GM23248 (cell line): ENCODE measurements around the gene MED25. TPM values are rescaled to one million over a fixed set of nuclear protein-coding genes. Genes with fewer than 3 reads are reported as not detected.

ENCODE experiments used
- DNase-seq: peaks from one replicate; pipeline ENCODE4 v3.0.0-alpha.2; 2015
- H2AFZ ChIP-seq: fragments of 200-600 bp; sonication (generic); 2 replicates; pipeline ENCODE4 v1.6.1; 2016; ENCODE audit warnings: antibody characterized with exemption
- H3F3A ChIP-seq: fragments of 200-600 bp; sonication (generic); 2 replicates; pipeline ENCODE4 v1.6.1; 2016; ENCODE audit warnings: mild to moderate bottlenecking, antibody characterized with exemption, mixed run types; ENCODE audit not compliant: insufficient read depth
- H3K27ac ChIP-seq: fragments of 200-600 bp; sonication (generic); 2 replicates; pipeline ENCODE4 v1.5.1; 2016; ENCODE audit warnings: mild to moderate bottlenecking
- H3K27me3 ChIP-seq: fragments of 200-600 bp; sonication (generic); replicated peaks from 2 replicates; pipeline ENCODE4 v1.6.1; 2016; ENCODE audit warnings: mild to moderate bottlenecking; ENCODE audit not compliant: insufficient read depth
- H3K36me3 ChIP-seq: fragments of 200-600 bp; sonication (generic); 2 replicates; pipeline ENCODE4 v1.6.1; 2016; ENCODE audit warnings: low read depth, mild to moderate bottlenecking
- H3K4me1 ChIP-seq: fragments of 200-600 bp; sonication (generic); 2 replicates; pipeline ENCODE4 v1.6.1; 2016; ENCODE audit warnings: mild to moderate bottlenecking; ENCODE audit not compliant: insufficient read depth
- H3K4me2 ChIP-seq: fragments of 200-600 bp; sonication (generic); one replicate; pipeline ENCODE4 v1.6.1; 2016; ENCODE audit warnings: mild to moderate bottlenecking; ENCODE audit not compliant: unreplicated experiment
- H3K4me3 ChIP-seq: fragments of 200-600 bp; sonication (generic); 2 replicates; pipeline ENCODE4 v1.5.1; 2016; ENCODE audit warnings: mild to moderate bottlenecking
- H3K79me2 ChIP-seq: fragments of 200-600 bp; sonication (generic); 2 replicates; pipeline ENCODE4 v1.6.1; 2016; ENCODE audit warnings: mild to moderate bottlenecking; ENCODE audit not compliant: insufficient read depth
- H3K9ac ChIP-seq: fragments of 200-600 bp; sonication (generic); 2 replicates; pipeline ENCODE4 v1.6.1; 2016; ENCODE audit warnings: mild to moderate bottlenecking
- H3K9me2 ChIP-seq: fragments of 200-600 bp; sonication (generic); 2 replicates; pipeline ENCODE4 v1.6.1; 2016; ENCODE audit warnings: mixed run types, mild to moderate bottlenecking, moderate library complexity; ENCODE audit not compliant: insufficient read depth
- H3K9me3 ChIP-seq: fragments of 200-600 bp; sonication (generic); one replicate; pipeline ENCODE4 v1.6.1; 2017; ENCODE audit warnings: low read depth
- H4K20me1 ChIP-seq: fragments of 200-600 bp; sonication (generic); 2 replicates; pipeline ENCODE4 v1.6.0; 2016; ENCODE audit not compliant: insufficient read depth
- EZH2 ChIP-seq: fragments of 200-600 bp; sonication (generic); IDR thresholded peaks from 2 replicates; pipeline ENCODE4 v1.6.1; 2018; ENCODE audit warnings: antibody characterized with exemption, mild to moderate bottlenecking; ENCODE audit not compliant: insufficient read depth, poor library complexity, severe bottlenecking
- EZH2phosphoT487 ChIP-seq: fragments of 200-600 bp; sonication (generic); IDR thresholded peaks from 2 replicates; pipeline ENCODE4 v1.6.1; 2018; ENCODE audit warnings: antibody characterized with exemption, moderate library complexity, mild to moderate bottlenecking, low read depth; ENCODE audit not compliant: insufficient read depth
- WGBS, 2 experiments: methylation state at CpG; one replicate each; pipeline ENCODE4 v1.1.6; 2015 to 2017; ENCODE audit warnings: low lambda C conversion rate in 2 of 2, low coverage in 1 of 2; ENCODE audit errors: missing lambda C conversion rate in 2 of 2; 5-methylcytosine and 5-hydroxymethylcytosine counted together
- in situ Hi-C: fragments of 300-500 bp; cut with MboI; formaldehyde crosslinking; loops from 2 replicates; pipeline ENCODE4 v1.15.0; 2020
- polyA plus RNA-seq: library from polyadenylated mRNA; unstranded; fragments of >200 nt; fragmentation: Nextera tagmentation; extraction: Ambion mirVana; gene quantifications from 2 replicates; pipeline ENCODE4 v1.2.1, GENCODE V29; 2016
- total RNA-seq: library from RNA; depleted of rRNA; stranded (reverse); fragments of >200 nt; shearing (Covaris generic); gene quantifications from 2 replicates; pipeline ENCODE4 v1.2.3, GENCODE V29; 2014

MED25 gene
- total and polyA plus RNA-seq, 2 experiments from 2014 or later, result 21.8 to 21.9 TPM

- no peak overlapping the region for H2AFZ ChIP-seq
- H3K36me3 ChIP-seq, result peaks cover 11% of the 10 kb centered on the region; the same call in 1 of the 2 replicates
- WGBS, 2 experiments, result 93 to 96% methylated on average over 15 to 20 of the region's 20 CpGs
- H3K9ac ChIP-seq, result no peak overlapping the region
- H3K27me3 ChIP-seq, result no peaks in the 10 kb centered on the region
- no peak overlapping the region for H3K4me3 ChIP-seq
- in situ Hi-C loops, result no loop called here
- H3K4me1 ChIP-seq, result no peaks in the 10 kb centered on the region
- H3K27ac ChIP-seq, result no peak overlapping the region
- 0 out of 2 replicates have a peak, but pooled peaks cover 6% of the 10 kb centered on the region for H3F3A ChIP-seq
- H3K4me2 ChIP-seq, result no peak overlapping the region
- H4K20me1 ChIP-seq, result no peaks in the 10 kb centered on the region
- DNase-seq, result no peak
- H3K9me3 ChIP-seq, result no peaks in the 10 kb centered on the region
- no peaks in the 10 kb centered on the region for H3K9me2 ChIP-seq
- TF ChIP-seq EZH2phosphoT487 (no peak), EZH2 (no peak)
- H3K79me2 ChIP-seq, result no peaks in the 10 kb centered on the region
Observed at GRCh38 chr19:49836176-49837008, 18.3 kb downstream of the MED25 start.

- Histone ChIP-seq H3K27ac (no peak overlapping the region), H3K4me3 (no peak overlapping the region), H3K4me1 (no peaks in the 10 kb centered on the region), H3K79me2 (no peaks in the 10 kb centered on the region), H2AFZ (no peak overlapping the region), H3K9me2 (no peaks in the 10 kb centered on the region), H3K9ac (no peak overlapping the region), H3F3A (0 out of 2 replicates have a peak, but pooled peaks cover 6% of the 10 kb centered on the region), H3K9me3 (no peaks in the 10 kb centered on the region), H3K4me2 (no peak overlapping the region), H3K36me3 (peaks cover 11% of the 10 kb centered on the region; the same call in 1 of the 2 replicates), H4K20me1 (no peaks in the 10 kb centered on the region), H3K27me3 (no peaks in the 10 kb centered on the region)
- WGBS, 2 experiments, result 88 to 90% methylated on average over 5 of the region's 5 CpGs
- in situ Hi-C loops, result no loop called here
- no peak for DNase-seq
- TF ChIP-seq EZH2phosphoT487 (no peak), EZH2 (no peak)
Observed at GRCh38 chr19:49837009-49837310, 18.9 kb downstream of the MED25 start.

- Histone ChIP-seq H3K79me2 (no peaks in the 10 kb centered on the region), H3K4me2 (no peak overlapping the region), H3K4me3 (no peak overlapping the region), H3K9ac (no peak overlapping the region), H3K27me3 (no peaks in the 10 kb centered on the region), H2AFZ (no peak overlapping the region), H3F3A (0 out of 2 replicates have a peak, but pooled peaks cover 6% of the 10 kb centered on the region), H3K9me3 (no peaks in the 10 kb centered on the region), H3K9me2 (no peaks in the 10 kb centered on the region), H4K20me1 (no peaks in the 10 kb centered on the region), H3K36me3 (peaks cover 11% of the 10 kb centered on the region; the same call in 1 of the 2 replicates), H3K4me1 (no peaks in the 10 kb centered on the region), H3K27ac (no peak overlapping the region)
- 92 to 94% methylated on average over 8 to 9 of the region's 9 CpGs for WGBS, 2 experiments
- DNase-seq, result no peak
- TF ChIP-seq EZH2phosphoT487 (no peak), EZH2 (no peak)
- in situ Hi-C loops, result no loop called here
Observed at GRCh38 chr19:49837425-49837824, 19.3 kb downstream of the MED25 start.

- Histone ChIP-seq H2AFZ (no peak overlapping the region), H3K36me3 (peaks cover 11% of the 10 kb centered on the region; the same call in 1 of the 2 replicates), H3K27ac (no peak overlapping the region), H3K4me1 (no peaks in the 10 kb centered on the region), H3K79me2 (no peaks in the 10 kb centered on the region), H3K4me3 (no peak overlapping the region), H4K20me1 (no peaks in the 10 kb centered on the region), H3K27me3 (no peaks in the 10 kb centered on the region), H3K9ac (no peak overlapping the region), H3F3A (0 out of 2 replicates have a peak, but pooled peaks cover 6% of the 10 kb centered on the region), H3K9me2 (no peaks in the 10 kb centered on the region), H3K4me2 (no peak overlapping the region), H3K9me3 (no peaks in the 10 kb centered on the region)
- in situ Hi-C loops, result no loop called here
- TF ChIP-seq EZH2, result no peak
- no peak for TF ChIP-seq EZH2phosphoT487
- 98% methylated on average over 18 of the region's 18 CpGs for WGBS, 2 experiments
- no peak for DNase-seq
Observed at GRCh38 chr19:49838885-49839588, 20.9 kb downstream of the MED25 start.
